ENCODE measurements around the gene CTSD.

GRCh38 chr11:1734641-1735081, 29.1 kb downstream of the CTSD start:
- TF ChIP-seq, protein P1, sequence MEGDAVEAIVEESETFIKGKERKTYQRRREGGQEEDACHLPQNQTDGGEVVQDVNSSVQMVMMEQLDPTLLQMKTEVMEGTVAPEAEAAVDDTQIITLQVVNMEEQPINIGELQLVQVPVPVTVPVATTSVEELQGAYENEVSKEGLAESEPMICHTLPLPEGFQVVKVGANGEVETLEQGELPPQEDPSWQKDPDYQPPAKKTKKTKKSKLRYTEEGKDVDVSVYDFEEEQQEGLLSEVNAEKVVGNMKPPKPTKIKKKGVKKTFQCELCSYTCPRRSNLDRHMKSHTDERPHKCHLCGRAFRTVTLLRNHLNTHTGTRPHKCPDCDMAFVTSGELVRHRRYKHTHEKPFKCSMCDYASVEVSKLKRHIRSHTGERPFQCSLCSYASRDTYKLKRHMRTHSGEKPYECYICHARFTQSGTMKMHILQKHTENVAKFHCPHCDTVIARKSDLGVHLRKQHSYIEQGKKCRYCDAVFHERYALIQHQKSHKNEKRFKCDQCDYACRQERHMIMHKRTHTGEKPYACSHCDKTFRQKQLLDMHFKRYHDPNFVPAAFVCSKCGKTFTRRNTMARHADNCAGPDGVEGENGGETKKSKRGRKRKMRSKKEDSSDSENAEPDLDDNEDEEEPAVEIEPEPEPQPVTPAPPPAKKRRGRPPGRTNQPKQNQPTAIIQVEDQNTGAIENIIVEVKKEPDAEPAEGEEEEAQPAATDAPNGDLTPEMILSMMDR (IDR thresholded peaks at IDR 0.05): no peak
- no peak for TF ChIP-seq ZFX (IDR thresholded peaks at IDR 0.05; ENCODE audit: borderline replicate concordance)
